Lung (tissue), 12 donors: ENCODE measurements around the gene GTPBP4. TPM values are rescaled to one million over a fixed set of nuclear protein-coding genes. Genes with fewer than 3 reads are reported as not detected.
"Not testable (repeated sequence)": the region's sequence is repeated elsewhere in the genome, so short reads cannot be mapped to it uniquely, and the experiment has no call there.

Experiments used
- ATAC-seq: fragments of 200-7000 bp; cut with Tn5 transposase; one replicate; pipeline ENCODE4 v1.9.1; 2020; ENCODE audit warnings: moderate number of reproducible peaks; ENCODE audit not compliant: insufficient read depth, low FRiP score
- DNase-seq, 3 donors: peaks; one replicate each; pipeline ENCODE4 v3.0.0-alpha.2; 2013 to 2017
- H3K27ac ChIP-seq, 2 donors: one replicate each; pipeline ENCODE4 v1.5.1; 2013; ENCODE audit warnings: mild to moderate bottlenecking in 2 of 2, moderate library complexity in 2 of 2, control low read depth in 1 of 2, inconsistent platforms in 1 of 2, low read depth in 1 of 2, low read length in 1 of 2
- H3K27me3 ChIP-seq, 3 donors: one replicate each; pipeline ENCODE4 v1.5.1; 2013; ENCODE audit warnings: low read length in 2 of 3; ENCODE audit not compliant: control insufficient read depth in 3 of 3, insufficient read depth in 3 of 3
- H3K36me3 ChIP-seq, 4 donors: one replicate each; pipeline ENCODE4 v1.5.1; 2013; ENCODE audit warnings: low read length in 4 of 4, mild to moderate bottlenecking in 1 of 4, moderate library complexity in 1 of 4; ENCODE audit not compliant: control insufficient read depth in 4 of 4, insufficient read depth in 4 of 4
- H3K4me1 ChIP-seq, 5 donors: one replicate each; pipeline ENCODE4 v1.5.1; 2013; ENCODE audit warnings: low read length in 5 of 5, mild to moderate bottlenecking in 2 of 5, moderate library complexity in 1 of 5; ENCODE audit not compliant: control insufficient read depth in 5 of 5, insufficient read depth in 5 of 5
- H3K4me3 ChIP-seq: one replicate; pipeline ENCODE4 v1.5.1; 2013; ENCODE audit warnings: mild to moderate bottlenecking, control low read depth, moderate library complexity
- H3K9ac ChIP-seq, 2 donors: one replicate each; pipeline ENCODE4 v1.5.1; 2013; ENCODE audit warnings: low read length in 2 of 2, control low read depth in 1 of 2; ENCODE audit not compliant: insufficient read depth in 1 of 2
- H3K9me3 ChIP-seq, 4 donors: one replicate each; pipeline ENCODE4 v1.5.1; 2013; ENCODE audit warnings: low read length in 3 of 4, mild to moderate bottlenecking in 1 of 4, moderate library complexity in 1 of 4; ENCODE audit not compliant: control insufficient read depth in 4 of 4, insufficient read depth in 3 of 4
- WGBS, 2 donors: extraction: QIAGEN DNeasy Blood & Tissue Kit; methylation state at CpG; one replicate each; pipeline ENCODE4 v1.1.7; 2013; 5-methylcytosine and 5-hydroxymethylcytosine counted together
- polyA plus RNA-seq, 2 donors: library from polyadenylated mRNA; stranded (reverse); fragments of 200-250 nt; gene quantifications; one replicate each; pipeline ENCODE4 v1.2.1, GENCODE V29; 2013
- total RNA-seq, 2 donors: library from RNA; depleted of rRNA in 1 of 2; stranded (reverse); fragments of >200 nt in 1 of 2; gene quantifications; one replicate each; pipeline ENCODE4 v1.2.1, GENCODE V29; 2014 to 2021
- TF ChIP-seq, protein P1 (sequence below): IDR thresholded peaks from 2 replicates; pipeline ENCODE4 v1.5.1; 2012; ENCODE audit warnings: mild to moderate bottlenecking; ENCODE audit errors: control extremely low read depth, extremely low read depth
- donor health status: control.
- donor health status: control.
- donor health status: Bipolar disorder and iron deficiency.
- donor health status: healthy.
- donor health status: DM: yes; HTN: yes; CAD: no.

The GTPBP4 gene
- total and polyA plus RNA-seq, 4 donors = 17.6 to 43.6 (median 39.1) TPM

DNA sequence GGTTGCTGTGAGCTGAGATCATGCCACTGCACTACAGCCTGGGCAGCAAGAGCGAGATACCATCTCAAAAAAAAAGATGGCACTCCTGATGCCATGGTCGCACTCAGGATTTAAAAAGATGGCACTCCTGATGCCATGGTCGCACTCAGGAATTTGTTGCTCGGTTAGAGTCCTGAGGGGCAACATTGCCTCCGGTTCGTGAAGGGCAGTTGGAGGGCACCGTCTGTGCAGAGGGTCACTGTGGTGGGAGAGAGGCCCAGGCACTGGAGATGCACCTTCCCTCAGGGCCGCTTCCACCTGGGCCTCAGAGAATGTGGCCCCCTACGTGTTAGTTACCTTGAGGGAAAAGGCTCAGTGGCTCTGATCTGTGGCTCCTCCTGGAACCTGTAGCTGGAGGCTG lies 18.3 kb downstream of the GTPBP4 start:
- H3K27ac ChIP-seq = no peak overlapping the region
- TF ChIP-seq, protein P1, sequence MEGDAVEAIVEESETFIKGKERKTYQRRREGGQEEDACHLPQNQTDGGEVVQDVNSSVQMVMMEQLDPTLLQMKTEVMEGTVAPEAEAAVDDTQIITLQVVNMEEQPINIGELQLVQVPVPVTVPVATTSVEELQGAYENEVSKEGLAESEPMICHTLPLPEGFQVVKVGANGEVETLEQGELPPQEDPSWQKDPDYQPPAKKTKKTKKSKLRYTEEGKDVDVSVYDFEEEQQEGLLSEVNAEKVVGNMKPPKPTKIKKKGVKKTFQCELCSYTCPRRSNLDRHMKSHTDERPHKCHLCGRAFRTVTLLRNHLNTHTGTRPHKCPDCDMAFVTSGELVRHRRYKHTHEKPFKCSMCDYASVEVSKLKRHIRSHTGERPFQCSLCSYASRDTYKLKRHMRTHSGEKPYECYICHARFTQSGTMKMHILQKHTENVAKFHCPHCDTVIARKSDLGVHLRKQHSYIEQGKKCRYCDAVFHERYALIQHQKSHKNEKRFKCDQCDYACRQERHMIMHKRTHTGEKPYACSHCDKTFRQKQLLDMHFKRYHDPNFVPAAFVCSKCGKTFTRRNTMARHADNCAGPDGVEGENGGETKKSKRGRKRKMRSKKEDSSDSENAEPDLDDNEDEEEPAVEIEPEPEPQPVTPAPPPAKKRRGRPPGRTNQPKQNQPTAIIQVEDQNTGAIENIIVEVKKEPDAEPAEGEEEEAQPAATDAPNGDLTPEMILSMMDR = no peak
- H3K4me3 ChIP-seq = no peak overlapping the region
- H3K9ac ChIP-seq = no peak overlapping the region
- H3K27me3 ChIP-seq = no peaks in the 10 kb centered on the region
- 97 to 99% methylated on average over 9 of the region's 9 CpGs for WGBS, 2 donors
- H3K36me3 ChIP-seq = peaks cover 60 to 73% (median 66%) of the 10 kb centered on the region in 4 donors
- no peak for DNase-seq
- no peak for ATAC-seq
- no peaks in the 10 kb centered on the region for H3K4me1 ChIP-seq
- peaks cover 0 to 15% (median 5%) of the 10 kb centered on the region in 4 donors for H3K9me3 ChIP-seq

DNA sequence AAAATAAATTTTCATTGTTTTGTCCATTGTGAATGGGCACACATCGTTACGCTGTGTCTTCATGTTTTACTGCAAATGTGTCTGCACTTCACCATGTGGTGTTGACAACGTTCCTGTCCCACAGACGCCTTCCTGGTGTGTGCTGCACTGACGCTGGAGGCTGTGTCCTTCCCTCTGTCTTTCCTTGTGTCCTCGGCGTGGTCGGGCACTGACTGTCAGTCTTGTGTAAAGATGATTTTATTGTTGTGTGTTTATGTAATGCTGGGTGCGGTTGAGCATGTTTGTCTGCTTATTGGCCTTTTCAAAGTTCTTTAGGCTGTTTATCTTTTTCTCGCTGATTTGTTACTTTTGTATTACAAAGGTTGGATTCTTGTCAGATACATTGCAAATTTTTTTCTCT lies 19.3 kb downstream of the GTPBP4 start:
- 90 to 92% methylated on average over 10 of the region's 10 CpGs for WGBS, 2 donors
- no peak for ATAC-seq
- no peak for DNase-seq
- Histone ChIP-seq H3K4me3 (no peak overlapping the region), H3K9me3 (peaks cover 0 to 9% (median 2%) of the 10 kb centered on the region in 4 donors), H3K27me3 (no peaks in the 10 kb centered on the region), H3K27ac (no peak overlapping the region), H3K9ac (no peak overlapping the region), H3K4me1 (no peaks in the 10 kb centered on the region), H3K36me3 (peaks cover 62 to 71% (median 67%) of the 10 kb centered on the region in 4 donors)
- TF ChIP-seq, protein P1 = no peak

DNA sequence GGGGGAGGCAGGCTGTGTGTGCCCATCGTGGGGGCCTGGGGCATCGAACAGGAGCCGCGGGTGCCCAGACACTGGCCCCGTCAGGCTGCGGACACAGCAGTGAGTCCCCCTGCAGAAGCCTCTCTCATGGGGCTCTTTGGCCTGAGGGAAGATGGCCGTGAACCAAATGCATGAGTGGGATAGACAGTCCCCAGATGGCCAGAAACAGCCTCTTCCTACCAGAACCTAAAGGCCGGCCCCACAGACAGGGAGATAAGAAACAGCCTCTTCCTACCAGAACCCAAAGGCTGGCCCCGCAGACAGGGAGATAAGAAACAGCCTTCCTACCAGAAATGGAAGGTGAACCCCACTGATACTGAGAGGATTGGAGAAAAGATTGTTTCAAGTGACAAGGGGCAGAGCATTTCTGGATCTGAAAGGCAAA lies 20.8 kb downstream of the GTPBP4 start:
- Histone ChIP-seq H3K9ac (no peak overlapping the region), H3K4me1 (no peaks in the 10 kb centered on the region), H3K36me3 (peaks cover 53 to 69% (median 63%) of the 10 kb centered on the region in 4 donors), H3K9me3 (no peaks in the 10 kb centered on the region), H3K27me3 (no peaks in the 10 kb centered on the region), H3K27ac (no peak overlapping the region), H3K4me3 (no peak overlapping the region)
- 92 to 93% methylated on average over 9 of the region's 9 CpGs for WGBS, 2 donors
- DNase-seq = peak in 1 of 3 donors; percentile 8
- TF ChIP-seq, protein P1 = no peak
- ATAC-seq = no peak

DNA sequence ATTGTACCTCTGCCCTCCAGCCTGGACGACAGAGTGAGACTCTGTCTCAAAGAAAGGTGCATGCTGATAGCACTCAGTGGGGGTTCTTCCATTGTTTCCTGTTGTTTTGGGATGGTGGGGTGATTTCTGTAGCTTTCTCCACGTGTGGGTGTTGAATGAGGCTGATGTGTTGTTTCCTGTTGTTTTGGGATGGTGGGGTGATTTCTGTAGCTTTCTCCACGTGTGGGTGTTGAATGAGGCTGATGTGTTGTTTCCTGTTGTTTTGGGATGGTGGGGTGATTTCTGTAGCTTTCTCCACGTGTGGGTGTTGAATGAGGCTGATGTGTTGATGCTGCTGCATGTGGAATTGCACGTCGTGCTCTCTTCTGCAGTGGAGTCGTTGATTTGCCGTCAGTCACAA lies 21.7 kb downstream of the GTPBP4 start:
- DNase-seq, H3K4me3 ChIP-seq, H3K4me1 ChIP-seq, ATAC-seq, H3K9ac ChIP-seq, H3K9me3 ChIP-seq, H3K27ac ChIP-seq, H3K27me3 ChIP-seq: not testable (repeated sequence)
- H3K36me3 ChIP-seq = peaks cover 45 to 68% (median 57%) of the 10 kb centered on the region in 4 donors
- 74 to 81% methylated on average over 7 of the region's 8 CpGs for WGBS, 2 donors
